ENCODE measurements around the gene CACNB4.

The CACNB4 gene

GRCh38 chr2:151983221-151983620 lies 115.6 kb downstream of the CACNB4 start:
- Histone ChIP-seq H3K9ac (ENCODE audit: low read length in 5 of 5) (no peak overlapping the region), H3K27ac (ENCODE audit: low read depth, low read length) (no peak overlapping the region), H3K27me3 (ENCODE audit: control insufficient read depth in 5 of 5, insufficient read depth in 4 of 5, low read length in 5 of 5) (no peaks in the 10 kb centered on the region), H3K4me3 (ENCODE audit: low read depth in 1 of 5, low read length in 5 of 5) (no peak overlapping the region), H3K9me3 (ENCODE audit: control insufficient read depth in 5 of 5, low read length in 5 of 5) (no peaks in the 10 kb centered on the region), H3K4me1 (ENCODE audit: control insufficient read depth in 5 of 5, insufficient read depth in 5 of 5, low read length in 5 of 5) (no peaks in the 10 kb centered on the region), H3K36me3 (ENCODE audit: control insufficient read depth in 5 of 5, insufficient read depth in 5 of 5, low read length in 5 of 5) (no peaks in the 10 kb centered on the region)

GRCh38 chr2:151981886-151982285 lies 117.0 kb downstream of the CACNB4 start:
- no peak overlapping the region for H3K4me3 ChIP-seq (ENCODE audit: low read depth in 1 of 5, low read length in 5 of 5)
- H3K4me1 ChIP-seq (ENCODE audit: control insufficient read depth in 5 of 5, insufficient read depth in 5 of 5, low read length in 5 of 5) = no peaks in the 10 kb centered on the region
- H3K27ac ChIP-seq (ENCODE audit: low read depth, low read length) = no peak overlapping the region
- H3K9me3 ChIP-seq (ENCODE audit: control insufficient read depth in 5 of 5, low read length in 5 of 5) = no peaks in the 10 kb centered on the region
- H3K9ac ChIP-seq (ENCODE audit: low read length in 5 of 5) = no peak overlapping the region
- H3K36me3 ChIP-seq (ENCODE audit: control insufficient read depth in 5 of 5, insufficient read depth in 5 of 5, low read length in 5 of 5) = no peaks in the 10 kb centered on the region
- no peaks in the 10 kb centered on the region for H3K27me3 ChIP-seq (ENCODE audit: control insufficient read depth in 5 of 5, insufficient read depth in 4 of 5, low read length in 5 of 5)

GRCh38 chr2:151979694-151980093 lies 119.2 kb downstream of the CACNB4 start:
- Histone ChIP-seq H3K9ac (ENCODE audit: low read length in 5 of 5) (no peak overlapping the region), H3K27me3 (ENCODE audit: control insufficient read depth in 5 of 5, insufficient read depth in 4 of 5, low read length in 5 of 5) (no peaks in the 10 kb centered on the region), H3K4me1 (ENCODE audit: control insufficient read depth in 5 of 5, insufficient read depth in 5 of 5, low read length in 5 of 5) (no peaks in the 10 kb centered on the region), H3K27ac (ENCODE audit: low read depth, low read length) (no peak overlapping the region), H3K9me3 (ENCODE audit: control insufficient read depth in 5 of 5, low read length in 5 of 5) (no peaks in the 10 kb centered on the region), H3K4me3 (ENCODE audit: low read depth in 1 of 5, low read length in 5 of 5) (no peak overlapping the region), H3K36me3 (ENCODE audit: control insufficient read depth in 5 of 5, insufficient read depth in 5 of 5, low read length in 5 of 5) (no peaks in the 10 kb centered on the region)

- no peaks in the 10 kb centered on the region for H3K4me1 ChIP-seq (ENCODE audit: control insufficient read depth in 5 of 5, insufficient read depth in 5 of 5, low read length in 5 of 5)
- H3K27me3 ChIP-seq (ENCODE audit: control insufficient read depth in 5 of 5, insufficient read depth in 4 of 5, low read length in 5 of 5) = no peaks in the 10 kb centered on the region
- no peak overlapping the region for H3K9ac ChIP-seq (ENCODE audit: low read length in 5 of 5)
- H3K27ac ChIP-seq (ENCODE audit: low read depth, low read length) = no peak overlapping the region
- H3K4me3 ChIP-seq (ENCODE audit: low read depth in 1 of 5, low read length in 5 of 5) = no peak overlapping the region
- H3K36me3 ChIP-seq (ENCODE audit: control insufficient read depth in 5 of 5, insufficient read depth in 5 of 5, low read length in 5 of 5) = no peaks in the 10 kb centered on the region
- H3K9me3 ChIP-seq (ENCODE audit: control insufficient read depth in 5 of 5, low read length in 5 of 5) = no peaks in the 10 kb centered on the region
Measured at GRCh38 chr2:151978709-151979108, 120.1 kb downstream of the CACNB4 start.

GRCh38 chr2:151977631-151978030 lies 121.2 kb downstream of the CACNB4 start:
- H3K36me3 ChIP-seq (ENCODE audit: control insufficient read depth in 5 of 5, insufficient read depth in 5 of 5, low read length in 5 of 5) = no peaks in the 10 kb centered on the region
- H3K27ac ChIP-seq (ENCODE audit: low read depth, low read length) = no peak overlapping the region
- no peaks in the 10 kb centered on the region for H3K27me3 ChIP-seq (ENCODE audit: control insufficient read depth in 5 of 5, insufficient read depth in 4 of 5, low read length in 5 of 5)
- no peaks in the 10 kb centered on the region for H3K4me1 ChIP-seq (ENCODE audit: control insufficient read depth in 5 of 5, insufficient read depth in 5 of 5, low read length in 5 of 5)
- H3K9ac ChIP-seq (ENCODE audit: low read length in 5 of 5) = no peak overlapping the region
- H3K4me3 ChIP-seq (ENCODE audit: low read depth in 1 of 5, low read length in 5 of 5) = no peak overlapping the region
- H3K9me3 ChIP-seq (ENCODE audit: control insufficient read depth in 5 of 5, low read length in 5 of 5) = no peaks in the 10 kb centered on the region

- no peak overlapping the region for H3K9ac ChIP-seq (ENCODE audit: low read length in 5 of 5)
- H3K9me3 ChIP-seq (ENCODE audit: control insufficient read depth in 5 of 5, low read length in 5 of 5) = no peaks in the 10 kb centered on the region
- H3K4me1 ChIP-seq (ENCODE audit: control insufficient read depth in 5 of 5, insufficient read depth in 5 of 5, low read length in 5 of 5) = no peaks in the 10 kb centered on the region
- no peaks in the 10 kb centered on the region for H3K27me3 ChIP-seq (ENCODE audit: control insufficient read depth in 5 of 5, insufficient read depth in 4 of 5, low read length in 5 of 5)
- H3K4me3 ChIP-seq (ENCODE audit: low read depth in 1 of 5, low read length in 5 of 5) = no peak overlapping the region
- H3K27ac ChIP-seq (ENCODE audit: low read depth, low read length) = no peak overlapping the region
- no peaks in the 10 kb centered on the region for H3K36me3 ChIP-seq (ENCODE audit: control insufficient read depth in 5 of 5, insufficient read depth in 5 of 5, low read length in 5 of 5)
Measured at GRCh38 chr2:151976945-151977353, 121.9 kb downstream of the CACNB4 start.

- H3K27me3 ChIP-seq (ENCODE audit: control insufficient read depth in 5 of 5, insufficient read depth in 4 of 5, low read length in 5 of 5) = no peaks in the 10 kb centered on the region
- no peak overlapping the region for H3K9ac ChIP-seq (ENCODE audit: low read length in 5 of 5)
- no peaks in the 10 kb centered on the region for H3K4me1 ChIP-seq (ENCODE audit: control insufficient read depth in 5 of 5, insufficient read depth in 5 of 5, low read length in 5 of 5)
- no peak overlapping the region for H3K4me3 ChIP-seq (ENCODE audit: low read depth in 1 of 5, low read length in 5 of 5)
- H3K9me3 ChIP-seq (ENCODE audit: control insufficient read depth in 5 of 5, low read length in 5 of 5) = no peaks in the 10 kb centered on the region
- H3K27ac ChIP-seq (ENCODE audit: low read depth, low read length) = no peak overlapping the region
- H3K36me3 ChIP-seq (ENCODE audit: control insufficient read depth in 5 of 5, insufficient read depth in 5 of 5, low read length in 5 of 5) = no peaks in the 10 kb centered on the region
Measured at GRCh38 chr2:151975460-151976414, 123.1 kb downstream of the CACNB4 start.

- H3K9ac ChIP-seq (ENCODE audit: low read length in 5 of 5) = no peak overlapping the region
- no peaks in the 10 kb centered on the region for H3K4me1 ChIP-seq (ENCODE audit: control insufficient read depth in 5 of 5, insufficient read depth in 5 of 5, low read length in 5 of 5)
- H3K4me3 ChIP-seq (ENCODE audit: low read depth in 1 of 5, low read length in 5 of 5) = no peak overlapping the region
- no peak overlapping the region for H3K27ac ChIP-seq (ENCODE audit: low read depth, low read length)
- no peaks in the 10 kb centered on the region for H3K9me3 ChIP-seq (ENCODE audit: control insufficient read depth in 5 of 5, low read length in 5 of 5)
- no peaks in the 10 kb centered on the region for H3K27me3 ChIP-seq (ENCODE audit: control insufficient read depth in 5 of 5, insufficient read depth in 4 of 5, low read length in 5 of 5)
- H3K36me3 ChIP-seq (ENCODE audit: control insufficient read depth in 5 of 5, insufficient read depth in 5 of 5, low read length in 5 of 5) = no peaks in the 10 kb centered on the region
Measured at GRCh38 chr2:151974988-151975387, 123.9 kb downstream of the CACNB4 start.

- H3K9ac ChIP-seq (ENCODE audit: low read length in 5 of 5) = no peak overlapping the region
- no peak overlapping the region for H3K27ac ChIP-seq (ENCODE audit: low read depth, low read length)
- H3K4me3 ChIP-seq (ENCODE audit: low read depth in 1 of 5, low read length in 5 of 5) = no peak overlapping the region
Measured at GRCh38 chr2:151973901-151974199, 125.0 kb downstream of the CACNB4 start.

GRCh38 chr2:151973013-151973900 lies 125.6 kb downstream of the CACNB4 start:
- Histone ChIP-seq H3K4me3 (ENCODE audit: low read depth in 1 of 5, low read length in 5 of 5) (no peak overlapping the region), H3K27ac (ENCODE audit: low read depth, low read length) (no peak overlapping the region), H3K9me3 (ENCODE audit: control insufficient read depth in 5 of 5, low read length in 5 of 5) (no peaks in the 10 kb centered on the region), H3K4me1 (ENCODE audit: control insufficient read depth in 5 of 5, insufficient read depth in 5 of 5, low read length in 5 of 5) (no peaks in the 10 kb centered on the region), H3K9ac (ENCODE audit: low read length in 5 of 5) (no peak overlapping the region), H3K27me3 (ENCODE audit: control insufficient read depth in 5 of 5, insufficient read depth in 4 of 5, low read length in 5 of 5) (no peaks in the 10 kb centered on the region), H3K36me3 (ENCODE audit: control insufficient read depth in 5 of 5, insufficient read depth in 5 of 5, low read length in 5 of 5) (no peaks in the 10 kb centered on the region)

More at GRCh38 chr2:151973901-151974199, 125.0 kb downstream of the CACNB4 start:
- no peaks in the 10 kb centered on the region for H3K4me1 ChIP-seq (ENCODE audit: control insufficient read depth in 5 of 5, insufficient read depth in 5 of 5, low read length in 5 of 5)
- H3K9me3 ChIP-seq (ENCODE audit: control insufficient read depth in 5 of 5, low read length in 5 of 5) = no peaks in the 10 kb centered on the region
- no peaks in the 10 kb centered on the region for H3K27me3 ChIP-seq (ENCODE audit: control insufficient read depth in 5 of 5, insufficient read depth in 4 of 5, low read length in 5 of 5)
- H3K36me3 ChIP-seq (ENCODE audit: control insufficient read depth in 5 of 5, insufficient read depth in 5 of 5, low read length in 5 of 5) = no peaks in the 10 kb centered on the region

All from subcutaneous abdominal adipose tissue (tissue), 5 donors.